ENCODE measurements around the gene GPR173.

- TF ChIP-seq POLR2A (IDR thresholded peaks at IDR 0.05): no peak
- TF ChIP-seq CTCF (IDR thresholded peaks at IDR 0.05): no peak
These were observed 67.5 kb downstream of the GPR173 start for GRCh38 chrX:53116101-53116500.
